Brain microvascular endothelial cell (primary cell): Measurements from ENCODE around the gene OS9.

Source experiments
- DNase-seq: peaks from one replicate; pipeline ENCODE4 v3.0.0-alpha.2; 2020
- H3K27ac ChIP-seq: fragments of 250-450 bp; sonication (Bioruptor Pico); 2 replicates; pipeline ENCODE4 v1.5.1; 2020; ENCODE audit warnings: mild to moderate bottlenecking, moderate library complexity
- H3K27me3 ChIP-seq: fragments of 250-450 bp; sonication (Bioruptor Pico); replicated peaks from 2 replicates; pipeline ENCODE4 v1.5.1; 2020; ENCODE audit warnings: mild to moderate bottlenecking
- H3K36me3 ChIP-seq: fragments of 250-450 bp; sonication (Bioruptor Pico); replicated peaks from 2 replicates; pipeline ENCODE4 v1.5.1; 2020; ENCODE audit warnings: mild to moderate bottlenecking
- H3K4me3 ChIP-seq: 2 replicates; pipeline ENCODE4 v1.5.1; 2011; ENCODE audit warnings: low read depth, mild to moderate bottlenecking, control low read depth, low read length, moderate library complexity
- in situ Hi-C: cut with HindIII; loops from 2 replicates; pipeline ENCODE4 v1.10.0; 2017; ENCODE audit warnings: low sequenced_read_pairs, low pct_ligation_motif_present
- TF ChIP-seq, protein P1 (sequence below): IDR thresholded peaks from 2 replicates; pipeline ENCODE4 v1.5.1; 2011; ENCODE audit warnings: low read depth, mild to moderate bottlenecking, moderate library complexity, low read length, control low read depth, inconsistent platforms; ENCODE audit errors: missing control alignments

Gene OS9

DNA sequence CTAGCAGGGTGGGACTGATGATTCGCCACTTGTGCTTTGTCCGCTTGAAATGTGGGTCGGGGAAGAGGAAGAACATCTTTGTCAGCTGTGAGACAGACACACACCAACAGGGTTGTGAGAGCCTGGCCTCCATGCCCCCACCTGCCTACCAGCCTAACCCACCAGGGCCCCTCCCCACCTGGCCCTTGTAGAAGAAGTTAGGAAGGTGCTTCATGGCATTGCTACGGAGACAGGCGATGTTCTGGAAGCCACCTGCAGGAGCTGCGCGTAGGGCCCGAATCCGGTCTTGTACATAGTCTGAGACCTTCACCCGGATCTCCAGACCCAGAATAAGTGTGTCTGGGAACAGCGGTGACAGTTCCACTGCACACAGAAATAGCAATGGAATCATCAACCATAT, 75.7 kb downstream of the OS9 start:
- in situ Hi-C loops: no loop called here
- Histone ChIP-seq H3K27ac (no peak overlapping the region), H3K4me3 (no peak overlapping the region), H3K36me3 (peaks cover 10% of the 10 kb centered on the region), H3K27me3 (peaks cover 18% of the 10 kb centered on the region)
- TF ChIP-seq, protein P1, sequence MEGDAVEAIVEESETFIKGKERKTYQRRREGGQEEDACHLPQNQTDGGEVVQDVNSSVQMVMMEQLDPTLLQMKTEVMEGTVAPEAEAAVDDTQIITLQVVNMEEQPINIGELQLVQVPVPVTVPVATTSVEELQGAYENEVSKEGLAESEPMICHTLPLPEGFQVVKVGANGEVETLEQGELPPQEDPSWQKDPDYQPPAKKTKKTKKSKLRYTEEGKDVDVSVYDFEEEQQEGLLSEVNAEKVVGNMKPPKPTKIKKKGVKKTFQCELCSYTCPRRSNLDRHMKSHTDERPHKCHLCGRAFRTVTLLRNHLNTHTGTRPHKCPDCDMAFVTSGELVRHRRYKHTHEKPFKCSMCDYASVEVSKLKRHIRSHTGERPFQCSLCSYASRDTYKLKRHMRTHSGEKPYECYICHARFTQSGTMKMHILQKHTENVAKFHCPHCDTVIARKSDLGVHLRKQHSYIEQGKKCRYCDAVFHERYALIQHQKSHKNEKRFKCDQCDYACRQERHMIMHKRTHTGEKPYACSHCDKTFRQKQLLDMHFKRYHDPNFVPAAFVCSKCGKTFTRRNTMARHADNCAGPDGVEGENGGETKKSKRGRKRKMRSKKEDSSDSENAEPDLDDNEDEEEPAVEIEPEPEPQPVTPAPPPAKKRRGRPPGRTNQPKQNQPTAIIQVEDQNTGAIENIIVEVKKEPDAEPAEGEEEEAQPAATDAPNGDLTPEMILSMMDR: no peak
- DNase-seq: no peak

DNA sequence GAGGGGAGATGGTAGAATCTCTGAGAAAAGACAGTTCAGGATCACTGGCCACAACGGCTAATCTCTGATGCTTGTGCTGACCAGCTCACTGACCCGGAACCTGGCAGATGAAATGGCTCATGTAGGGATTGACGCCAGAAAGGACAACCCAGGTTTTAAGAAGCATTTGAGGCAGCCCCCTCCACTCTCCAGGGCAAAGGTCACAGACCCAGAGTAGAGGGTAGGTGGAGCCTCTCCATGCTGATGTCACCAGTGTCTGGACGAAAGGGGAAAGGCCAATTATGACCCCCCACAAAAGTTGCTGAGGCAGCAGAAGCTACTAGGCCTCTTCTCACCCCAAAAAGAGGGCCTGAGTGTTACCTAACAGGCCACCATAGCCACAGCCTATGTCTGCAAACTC, 76.8 kb downstream of the OS9 start:
- no peak for DNase-seq
- no peak overlapping the region for H3K27ac ChIP-seq
- H3K36me3 ChIP-seq: peaks cover 10% of the 10 kb centered on the region
- H3K27me3 ChIP-seq: peaks cover 6% of the 10 kb centered on the region
- no peak overlapping the region for H3K4me3 ChIP-seq
- TF ChIP-seq, protein P1: no peak
- in situ Hi-C loops: no loop called here
